GM18868 (cell line): ENCODE measurements around the gene AGAP5.

ENCODE experiments used
- ATAC-seq: cut with Tn5 transposase; IDR thresholded peaks from one replicate; pipeline ENCODE4 v1.9.1; 2021; ENCODE audit warnings: mild to moderate bottlenecking, moderate library complexity; ENCODE audit not compliant: unreplicated experiment

The AGAP5 gene

GRCh38 chr10:73634421-73634820, 63.5 kb downstream of the AGAP5 start:
- no peak for ATAC-seq

GRCh38 chr10:73629165-73629564, 68.7 kb downstream of the AGAP5 start:
- no peak for ATAC-seq

GRCh38 chr10:73628405-73628804, 69.5 kb downstream of the AGAP5 start:
- no peak for ATAC-seq

- ATAC-seq: no peak
Measured at GRCh38 chr10:73627300-73627699, 70.6 kb downstream of the AGAP5 start.

GRCh38 chr10:73625884-73626752, 71.8 kb downstream of the AGAP5 start:
- peak; percentile 98 for ATAC-seq

GRCh38 chr10:73625004-73625883, 72.7 kb downstream of the AGAP5 start:
- ATAC-seq: peak; percentile 29
